Mucosa of stomach (tissue), 1 donor: ENCODE measurements around the gene MED25.

Experiments used
- H3K27me3 ChIP-seq: one replicate; pipeline ENCODE4 v1.7.0; 2013; ENCODE audit warnings: mild to moderate bottlenecking, low read length; ENCODE audit not compliant: control insufficient read depth, insufficient read depth
- H3K36me3 ChIP-seq: one replicate; pipeline ENCODE4 v1.7.0; 2013; ENCODE audit warnings: low read length; ENCODE audit not compliant: control insufficient read depth, insufficient read depth
- H3K4me1 ChIP-seq: one replicate; pipeline ENCODE4 v1.7.0; 2013; ENCODE audit warnings: mild to moderate bottlenecking, low read length; ENCODE audit not compliant: control insufficient read depth, insufficient read depth
- H3K4me3 ChIP-seq: one replicate; pipeline ENCODE4 v1.7.0; 2013; ENCODE audit warnings: low read length
- H3K9ac ChIP-seq: one replicate; pipeline ENCODE4 v1.7.0; 2013; ENCODE audit warnings: mild to moderate bottlenecking, low read length, moderate library complexity
- H3K9me3 ChIP-seq: one replicate; pipeline ENCODE4 v1.7.0; 2013; ENCODE audit warnings: mild to moderate bottlenecking, low read length, moderate library complexity; ENCODE audit not compliant: control insufficient read depth
- donor health status: Pancreatic carcinoma.

Gene MED25

DNA sequence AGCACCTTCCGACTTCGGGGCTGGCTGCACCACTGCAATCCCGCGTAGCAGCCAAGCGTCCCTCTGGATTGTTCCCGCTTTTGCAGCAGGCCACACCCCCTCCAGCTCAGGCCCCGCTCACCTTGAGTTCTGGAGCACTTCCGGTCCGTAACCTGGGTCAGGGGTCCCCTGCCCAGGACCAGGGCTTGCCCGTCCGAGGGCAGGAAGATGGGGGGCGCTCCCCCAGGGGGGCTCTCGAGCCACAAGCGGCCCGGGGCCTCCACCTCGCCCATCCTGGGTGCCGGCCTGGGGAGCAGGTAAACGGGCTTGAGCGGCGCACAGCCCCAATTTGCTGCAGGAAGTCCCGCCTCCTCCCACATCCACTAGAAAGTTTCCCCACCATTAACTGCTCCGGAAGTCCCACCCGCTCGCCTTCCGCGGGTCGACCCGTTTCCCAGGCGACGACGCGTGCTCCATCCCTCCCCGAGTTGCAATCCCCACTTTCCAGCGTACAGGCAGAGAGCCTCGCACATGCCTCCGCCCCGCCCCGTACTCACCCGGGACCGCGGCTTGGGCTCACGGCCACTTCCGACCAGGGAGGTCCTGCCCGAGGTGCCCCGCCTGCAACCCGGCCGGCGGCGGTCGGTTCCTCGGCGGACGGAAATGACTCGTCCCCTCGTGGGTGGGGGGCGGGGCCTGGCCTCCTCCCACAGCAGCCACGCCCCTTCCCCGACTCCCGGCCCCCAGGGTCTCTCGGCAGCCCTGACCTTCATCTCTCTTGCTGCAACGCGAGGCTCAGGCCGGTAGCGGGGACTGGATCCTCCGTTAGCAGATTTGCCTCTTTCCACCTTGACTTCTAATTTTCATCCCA lies 49.1 kb downstream of the MED25 start, which contains the start of gene PNKP:
Gene PNKP (minus strand): TSS at position 644 of the 850 bp plus-strand sequence. CDS start 372 bp downstream, at position 272.
- peak within 1 kb of the TSS; percentile 92 for H3K4me3 ChIP-seq
- peak within 1 kb of the TSS; percentile 82 for H3K9ac ChIP-seq
- peaks cover 43% of the 10 kb centered on the region for H3K4me1 ChIP-seq
- H3K9me3 ChIP-seq, result no peaks in the 10 kb centered on the region
- H3K27me3 ChIP-seq, result no peaks in the 10 kb centered on the region
- H3K36me3 ChIP-seq, result peaks cover 11% of the 10 kb centered on the region

DNA sequence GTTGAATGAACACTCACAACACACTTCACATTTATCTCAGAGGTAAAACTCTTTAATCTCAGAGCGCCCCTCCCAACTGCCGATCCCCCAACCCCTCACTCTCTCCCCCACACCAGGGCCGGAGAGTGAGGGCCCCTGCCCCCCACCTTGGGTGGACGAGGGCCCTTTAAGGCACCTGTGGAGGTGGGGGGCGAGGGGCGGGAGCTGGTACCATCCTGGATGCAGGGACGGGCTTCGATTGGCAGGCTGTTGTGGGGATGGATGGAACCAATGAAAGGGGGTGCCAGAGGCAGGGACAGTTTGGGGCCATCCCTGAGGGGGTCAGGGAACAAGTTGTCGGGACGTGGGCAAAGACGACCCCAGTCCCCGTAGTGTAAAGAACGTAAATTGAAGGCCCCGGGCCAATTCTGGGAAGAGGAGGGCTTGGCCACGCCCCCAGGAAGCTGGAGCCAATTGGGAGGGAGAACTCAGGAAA lies 51.0 kb downstream of the MED25 start:
- Histone ChIP-seq H3K9me3 (no peaks in the 10 kb centered on the region), H3K36me3 (peaks cover 7% of the 10 kb centered on the region), H3K9ac (peak overlapping the region; percentile 22), H3K4me1 (peaks cover 43% of the 10 kb centered on the region), H3K4me3 (peak overlapping the region; percentile 38), H3K27me3 (no peaks in the 10 kb centered on the region)

DNA sequence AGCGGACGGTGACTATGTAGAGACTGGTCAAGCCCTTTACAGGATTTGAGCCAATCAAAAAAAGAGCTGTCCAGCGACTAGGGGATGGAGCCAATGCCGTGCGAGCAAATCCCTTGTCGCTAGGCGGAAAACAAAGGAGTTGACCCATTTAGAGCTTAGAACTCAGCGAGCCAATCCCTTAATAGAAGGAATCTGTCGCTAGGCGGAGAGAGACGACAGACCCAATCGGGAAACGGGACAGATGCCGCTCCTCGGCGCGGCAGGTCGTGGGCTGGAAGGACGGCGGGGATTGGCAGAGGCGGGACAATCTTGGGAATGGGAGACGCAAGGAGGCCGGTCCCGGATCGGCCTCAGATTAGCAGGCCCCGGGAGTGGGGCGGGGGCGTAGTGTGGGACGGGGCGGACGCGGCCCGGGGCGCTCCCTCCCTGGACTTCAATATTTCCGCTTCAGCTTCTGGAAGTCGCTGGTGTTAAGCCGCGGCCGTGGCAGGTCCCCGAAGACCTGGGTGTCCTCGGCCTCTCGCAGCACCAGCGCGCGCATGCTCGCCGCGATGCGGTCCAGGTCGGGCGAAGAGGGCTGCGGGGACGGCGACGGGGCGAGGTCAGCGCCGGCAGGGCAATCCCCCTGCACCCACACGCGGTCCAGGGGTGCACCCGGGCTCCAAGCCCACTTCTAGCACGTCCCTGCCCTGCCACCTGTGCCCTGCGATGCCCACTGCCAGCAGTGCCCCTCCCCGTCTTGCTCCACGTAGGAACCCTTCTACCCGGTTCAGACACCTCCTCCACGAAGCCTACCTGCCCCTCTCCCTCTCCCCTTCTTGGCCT lies 51.6 kb downstream of the MED25 start:
- H3K9ac ChIP-seq, result peak overlapping the region; percentile 66
- H3K4me1 ChIP-seq, result peaks cover 40% of the 10 kb centered on the region
- H3K9me3 ChIP-seq, result no peaks in the 10 kb centered on the region
- peak overlapping the region; percentile 49 for H3K4me3 ChIP-seq
- no peaks in the 10 kb centered on the region for H3K27me3 ChIP-seq
- peaks cover under 1% of the 10 kb centered on the region for H3K36me3 ChIP-seq

DNA sequence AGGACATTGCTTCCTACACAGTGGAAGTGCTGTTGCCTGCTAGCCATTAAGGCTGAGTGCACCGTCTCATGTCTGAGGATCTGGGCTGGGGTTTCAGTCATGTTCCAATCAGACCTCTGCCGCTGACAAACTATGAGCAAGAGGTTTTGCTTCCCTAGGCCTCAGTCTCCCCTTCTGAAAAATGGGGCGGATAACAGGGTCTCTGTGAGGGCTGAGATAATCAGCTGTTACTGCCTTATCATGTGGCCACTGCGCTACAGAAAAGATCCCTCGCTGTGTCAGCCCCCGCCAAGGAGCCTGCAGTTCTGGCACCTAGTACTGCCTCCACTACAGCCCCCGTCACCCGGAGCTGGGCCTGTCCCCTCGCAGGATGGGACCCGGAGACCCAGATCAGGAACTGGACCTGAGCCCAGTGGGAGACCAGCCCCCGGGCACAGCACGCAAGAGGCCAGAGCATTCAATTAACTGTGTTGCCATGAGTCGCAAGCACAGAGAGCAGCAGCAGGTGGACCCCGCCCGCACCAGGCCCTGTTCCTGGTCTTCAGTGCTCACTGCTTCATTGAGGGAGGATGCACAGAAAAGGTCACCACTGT lies 52.3 kb downstream of the MED25 start:
- Histone ChIP-seq H3K9me3 (no peaks in the 10 kb centered on the region), H3K9ac (peak overlapping the region; percentile 66), H3K4me3 (peak overlapping the region; percentile 49), H3K36me3 (no peaks in the 10 kb centered on the region), H3K27me3 (no peaks in the 10 kb centered on the region), H3K4me1 (peaks cover 37% of the 10 kb centered on the region)

DNA sequence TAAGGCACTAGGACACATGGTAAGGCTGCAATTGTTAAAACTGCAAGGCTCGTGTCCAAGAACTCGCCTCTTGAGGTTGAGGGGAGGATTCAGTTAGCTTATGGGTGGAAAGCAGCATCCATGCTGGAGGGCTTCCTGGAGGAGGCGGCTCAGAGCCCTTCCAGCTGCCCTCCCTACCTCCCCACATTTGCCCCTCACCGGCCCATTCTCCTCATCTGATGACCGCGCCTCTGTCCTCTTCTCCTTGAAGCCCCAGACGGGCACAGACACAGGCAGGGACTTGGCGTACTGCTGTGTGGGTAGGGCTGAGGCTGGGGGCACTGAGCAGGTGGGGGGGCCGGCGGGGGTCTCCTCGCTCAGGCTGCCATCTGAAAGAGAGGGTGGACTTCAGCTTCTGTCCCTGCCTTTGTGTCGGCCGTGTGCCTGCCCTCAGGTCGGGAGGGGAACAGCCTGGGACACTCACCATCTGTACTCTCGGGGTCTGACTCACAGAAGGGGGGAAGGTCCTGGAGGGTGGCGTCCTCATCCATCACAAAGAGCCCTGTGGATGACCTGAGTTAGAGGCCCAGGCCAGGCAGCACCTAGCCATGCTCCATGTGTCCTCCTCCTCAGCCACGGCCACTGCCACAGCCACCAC lies 53.4 kb downstream of the MED25 start:
- Histone ChIP-seq H3K9ac (no peak overlapping the region), H3K4me3 (no peak overlapping the region), H3K9me3 (no peaks in the 10 kb centered on the region), H3K36me3 (no peaks in the 10 kb centered on the region), H3K4me1 (peaks cover 30% of the 10 kb centered on the region), H3K27me3 (no peaks in the 10 kb centered on the region)

DNA sequence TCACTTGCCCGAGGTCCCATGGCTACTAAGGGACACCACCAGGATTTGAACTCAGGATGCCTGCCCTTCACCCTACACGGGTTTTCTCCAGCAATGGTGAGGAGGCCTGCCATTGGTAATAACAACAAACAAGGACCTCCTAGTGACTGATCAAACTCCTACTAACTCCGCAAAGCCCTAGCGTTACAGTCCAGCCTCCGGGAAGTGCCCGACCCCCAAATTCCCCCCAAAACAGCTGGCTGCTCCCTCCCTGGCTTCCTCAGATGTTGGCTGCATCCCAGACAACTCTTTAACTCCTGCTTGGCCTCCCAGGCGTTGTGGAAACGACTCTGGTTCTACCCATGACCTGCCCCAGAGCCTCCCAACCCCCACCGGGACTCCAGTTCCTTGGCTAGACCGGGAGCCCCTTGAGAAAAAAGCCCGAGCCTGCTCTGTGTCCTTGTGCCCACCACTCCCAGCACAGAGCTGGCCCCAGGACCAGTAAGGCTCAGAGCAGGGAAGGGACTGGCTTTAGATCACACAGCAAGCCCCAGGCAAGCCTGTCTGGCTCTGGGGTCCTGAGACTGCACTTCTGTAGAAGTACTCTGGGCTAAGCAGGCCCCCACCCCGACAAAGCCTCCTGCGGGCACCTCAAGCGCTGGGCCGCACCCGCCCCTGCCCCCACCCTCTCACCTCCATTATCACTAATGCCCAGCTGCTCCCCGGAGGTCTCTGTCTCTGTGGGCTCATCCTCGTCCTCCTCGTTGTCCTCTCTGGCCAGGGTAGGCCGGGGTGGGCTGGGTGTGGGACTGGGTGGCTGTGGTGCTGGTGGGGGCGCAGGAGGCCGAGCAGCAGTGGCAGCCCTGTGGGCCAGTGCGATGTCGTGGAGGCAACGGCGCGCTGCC lies 54.4 kb downstream of the MED25 start:
- no peak overlapping the region for H3K9ac ChIP-seq
- H3K9me3 ChIP-seq, result no peaks in the 10 kb centered on the region
- peaks cover 26% of the 10 kb centered on the region for H3K4me1 ChIP-seq
- H3K4me3 ChIP-seq, result no peak overlapping the region
- no peaks in the 10 kb centered on the region for H3K36me3 ChIP-seq
- no peaks in the 10 kb centered on the region for H3K27me3 ChIP-seq

DNA sequence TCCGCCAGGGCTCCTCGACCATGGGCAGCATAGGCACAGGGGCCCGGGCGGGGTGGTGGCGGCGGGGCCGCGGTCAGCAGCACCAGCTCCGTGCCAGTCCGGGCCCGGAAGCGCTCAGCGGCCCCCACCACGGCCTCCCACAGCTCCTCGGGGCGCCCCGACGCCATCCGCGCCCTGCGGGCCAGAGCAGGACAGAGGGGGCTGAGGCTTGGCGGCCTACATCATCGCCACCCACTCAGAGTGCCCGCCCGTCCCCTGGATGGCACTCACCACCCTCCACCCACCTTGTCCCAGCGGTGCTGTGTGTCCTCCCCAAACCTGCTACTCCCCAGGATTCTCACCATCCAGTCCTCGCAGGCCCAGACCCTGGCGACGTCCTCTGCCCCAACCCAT lies 55.0 kb downstream of the MED25 start:
- H3K4me3 ChIP-seq, result no peak overlapping the region
- no peaks in the 10 kb centered on the region for H3K9me3 ChIP-seq
- H3K9ac ChIP-seq, result no peak overlapping the region
- no peaks in the 10 kb centered on the region for H3K27me3 ChIP-seq
- peaks cover 27% of the 10 kb centered on the region for H3K4me1 ChIP-seq
- H3K36me3 ChIP-seq, result no peaks in the 10 kb centered on the region

DNA sequence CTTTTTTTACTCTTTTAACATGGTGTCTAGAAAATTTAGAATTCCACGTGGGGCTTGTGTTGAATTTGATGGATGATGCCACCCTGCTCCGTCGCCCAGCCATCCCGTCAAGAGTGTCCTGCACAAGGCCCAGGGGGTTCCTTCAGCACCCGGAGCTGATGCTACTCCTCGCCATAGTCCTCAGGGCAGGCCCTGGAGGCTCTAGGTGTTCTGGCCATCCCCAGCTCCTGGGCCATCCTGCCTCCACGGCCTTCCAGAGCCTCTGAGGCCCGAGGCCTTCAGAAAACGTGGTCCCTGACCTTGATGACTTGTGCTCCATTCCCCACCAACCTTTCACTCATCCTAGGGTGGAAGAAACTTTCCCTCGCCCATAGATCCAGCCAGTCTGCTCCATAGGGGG lies 55.7 kb downstream of the MED25 start:
- Histone ChIP-seq H3K9ac (no peak overlapping the region), H3K36me3 (peaks cover 4% of the 10 kb centered on the region)

DNA sequence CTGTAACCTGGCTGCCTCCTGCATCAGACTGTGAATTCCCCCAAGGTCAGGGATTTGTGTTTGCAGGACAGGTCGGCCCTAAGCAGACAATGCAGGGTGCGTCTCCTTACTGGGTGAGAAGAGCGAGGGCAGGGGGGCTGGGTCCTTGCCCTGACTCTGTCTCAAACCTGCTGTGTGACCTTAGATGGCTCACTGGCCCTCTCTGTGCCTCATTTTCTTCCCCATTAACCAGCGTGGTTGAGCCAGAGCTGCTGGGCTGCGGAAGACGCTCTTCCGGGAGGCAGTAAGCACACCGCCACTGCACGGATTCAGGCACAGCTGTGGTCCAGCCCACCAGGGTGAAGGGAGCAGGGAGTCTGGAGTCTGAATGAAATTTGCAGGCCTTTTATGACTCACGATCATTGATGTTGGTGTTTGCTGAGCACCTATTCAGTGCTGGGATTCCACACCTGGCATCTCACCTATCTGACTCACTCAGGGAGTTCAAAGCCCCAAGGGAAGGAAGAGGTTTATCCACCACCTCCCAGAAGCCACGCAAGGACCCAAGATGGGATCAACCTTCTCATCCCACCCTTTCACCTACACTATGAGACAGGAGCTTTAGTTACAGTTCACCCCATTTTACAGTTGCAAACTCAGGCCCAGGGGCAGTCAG lies 56.5 kb downstream of the MED25 start:
- H3K27me3 ChIP-seq, result no peaks in the 10 kb centered on the region
- H3K9ac ChIP-seq, result no peak overlapping the region

More for the DNA sequence above, 55.7 kb downstream of the MED25 start:
- Histone ChIP-seq H3K4me3 (no peak overlapping the region), H3K9me3 (no peaks in the 10 kb centered on the region), H3K27me3 (no peaks in the 10 kb centered on the region), H3K4me1 (peaks cover 29% of the 10 kb centered on the region)

DNA sequence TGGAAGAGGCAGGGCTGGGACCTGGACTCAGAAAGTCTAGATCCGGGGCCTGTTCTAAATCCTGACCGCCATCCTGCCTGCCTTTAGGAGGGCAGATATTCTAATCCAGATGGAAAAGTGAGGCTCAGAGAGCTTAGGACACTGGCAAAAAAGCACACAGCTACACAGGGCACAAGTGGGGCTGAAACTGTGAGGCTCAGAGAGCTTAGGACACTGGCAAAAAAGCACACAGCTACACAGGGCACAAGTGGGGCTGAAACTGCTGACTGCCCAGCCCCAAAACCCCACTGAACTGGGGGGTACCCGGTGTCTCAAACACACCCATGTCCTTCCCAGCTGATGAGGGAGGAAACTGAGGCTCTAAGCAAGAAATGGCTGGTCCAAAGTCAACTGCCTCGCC lies 57.1 kb downstream of the MED25 start:
- Histone ChIP-seq H3K4me3 (no peak overlapping the region), H3K4me1 (peaks cover 26% of the 10 kb centered on the region), H3K27me3 (no peaks in the 10 kb centered on the region), H3K36me3 (peaks cover 5% of the 10 kb centered on the region), H3K9me3 (no peaks in the 10 kb centered on the region), H3K9ac (peak overlapping the region; percentile 91)

More for the DNA sequence above, 56.5 kb downstream of the MED25 start:
- Histone ChIP-seq H3K4me3 (no peak overlapping the region), H3K36me3 (peaks cover 4% of the 10 kb centered on the region), H3K9me3 (no peaks in the 10 kb centered on the region), H3K4me1 (peaks cover 29% of the 10 kb centered on the region)
